LNCAP (cell line): Measurements from ENCODE around the gene BLMH.

Experiments
- TF ChIP-seq, protein P1 (sequence below): fragments of 450-650 bp; IDR thresholded peaks from 2 replicates; pipeline ENCODE4 v1.5.1; 2017; ENCODE audit warnings: mild to moderate bottlenecking

The BLMH gene

GRCh38 chr17:30291543-30292285 lies at the start of gene BLMH:
BLMH (minus strand) TSS chr17:30291944; CDS start chr17:30291819, 125 bp downstream.
- TF ChIP-seq, protein P1, sequence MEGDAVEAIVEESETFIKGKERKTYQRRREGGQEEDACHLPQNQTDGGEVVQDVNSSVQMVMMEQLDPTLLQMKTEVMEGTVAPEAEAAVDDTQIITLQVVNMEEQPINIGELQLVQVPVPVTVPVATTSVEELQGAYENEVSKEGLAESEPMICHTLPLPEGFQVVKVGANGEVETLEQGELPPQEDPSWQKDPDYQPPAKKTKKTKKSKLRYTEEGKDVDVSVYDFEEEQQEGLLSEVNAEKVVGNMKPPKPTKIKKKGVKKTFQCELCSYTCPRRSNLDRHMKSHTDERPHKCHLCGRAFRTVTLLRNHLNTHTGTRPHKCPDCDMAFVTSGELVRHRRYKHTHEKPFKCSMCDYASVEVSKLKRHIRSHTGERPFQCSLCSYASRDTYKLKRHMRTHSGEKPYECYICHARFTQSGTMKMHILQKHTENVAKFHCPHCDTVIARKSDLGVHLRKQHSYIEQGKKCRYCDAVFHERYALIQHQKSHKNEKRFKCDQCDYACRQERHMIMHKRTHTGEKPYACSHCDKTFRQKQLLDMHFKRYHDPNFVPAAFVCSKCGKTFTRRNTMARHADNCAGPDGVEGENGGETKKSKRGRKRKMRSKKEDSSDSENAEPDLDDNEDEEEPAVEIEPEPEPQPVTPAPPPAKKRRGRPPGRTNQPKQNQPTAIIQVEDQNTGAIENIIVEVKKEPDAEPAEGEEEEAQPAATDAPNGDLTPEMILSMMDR = no peak

DNA sequence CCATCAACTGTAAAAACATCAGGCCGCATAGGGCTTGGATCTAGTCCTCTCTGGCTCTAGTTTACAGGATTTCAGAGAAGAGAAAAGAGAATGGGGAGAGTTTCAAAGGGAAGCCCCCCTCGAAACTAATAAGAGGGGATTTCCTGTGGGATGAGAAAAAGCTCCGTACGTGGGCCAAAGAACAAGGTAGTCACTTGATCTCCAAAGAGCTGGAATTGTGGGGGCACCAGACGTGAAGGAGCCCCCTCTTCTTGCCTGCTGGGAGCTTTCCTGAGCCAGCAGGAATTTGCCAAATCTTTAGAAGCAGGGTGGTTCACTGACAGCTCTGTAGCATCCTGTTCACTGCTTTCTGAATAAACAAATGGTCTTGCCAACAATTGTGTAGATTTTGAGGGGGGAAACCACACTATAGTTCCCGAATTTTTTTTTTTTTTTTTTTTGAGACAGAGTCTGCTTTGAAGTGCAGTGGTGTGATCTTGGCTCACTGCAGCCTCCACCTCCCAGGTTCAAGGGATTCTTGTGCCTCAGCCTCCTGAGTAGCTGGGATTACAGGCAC lies 49.1 kb upstream of the BLMH start:
- TF ChIP-seq, protein P1 = no peak

DNA sequence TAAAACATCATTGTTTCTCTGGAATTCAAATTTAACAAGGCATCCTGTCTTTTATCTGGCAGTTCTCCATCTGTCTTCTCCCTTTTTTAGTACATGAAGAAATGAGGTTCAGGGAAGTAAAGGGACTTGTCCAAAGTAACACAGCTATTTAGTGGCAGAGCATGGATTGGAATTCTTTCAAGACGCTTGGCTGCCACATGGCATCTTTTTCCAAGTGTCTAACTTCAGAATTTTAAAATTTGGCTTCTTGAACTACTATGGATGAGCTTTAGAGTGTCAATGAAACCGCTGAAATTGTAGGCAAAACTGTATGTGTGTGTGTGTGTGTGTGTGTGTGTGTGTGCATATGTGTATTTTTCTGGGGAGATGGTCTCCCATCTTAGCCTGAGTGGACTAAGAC lies 47.3 kb upstream of the BLMH start:
- TF ChIP-seq, protein P1 = no peak

- TF ChIP-seq, protein P1 = no peak
These were observed 45.8 kb upstream of the BLMH start for GRCh38 chr17:30337393-30337999.

DNA sequence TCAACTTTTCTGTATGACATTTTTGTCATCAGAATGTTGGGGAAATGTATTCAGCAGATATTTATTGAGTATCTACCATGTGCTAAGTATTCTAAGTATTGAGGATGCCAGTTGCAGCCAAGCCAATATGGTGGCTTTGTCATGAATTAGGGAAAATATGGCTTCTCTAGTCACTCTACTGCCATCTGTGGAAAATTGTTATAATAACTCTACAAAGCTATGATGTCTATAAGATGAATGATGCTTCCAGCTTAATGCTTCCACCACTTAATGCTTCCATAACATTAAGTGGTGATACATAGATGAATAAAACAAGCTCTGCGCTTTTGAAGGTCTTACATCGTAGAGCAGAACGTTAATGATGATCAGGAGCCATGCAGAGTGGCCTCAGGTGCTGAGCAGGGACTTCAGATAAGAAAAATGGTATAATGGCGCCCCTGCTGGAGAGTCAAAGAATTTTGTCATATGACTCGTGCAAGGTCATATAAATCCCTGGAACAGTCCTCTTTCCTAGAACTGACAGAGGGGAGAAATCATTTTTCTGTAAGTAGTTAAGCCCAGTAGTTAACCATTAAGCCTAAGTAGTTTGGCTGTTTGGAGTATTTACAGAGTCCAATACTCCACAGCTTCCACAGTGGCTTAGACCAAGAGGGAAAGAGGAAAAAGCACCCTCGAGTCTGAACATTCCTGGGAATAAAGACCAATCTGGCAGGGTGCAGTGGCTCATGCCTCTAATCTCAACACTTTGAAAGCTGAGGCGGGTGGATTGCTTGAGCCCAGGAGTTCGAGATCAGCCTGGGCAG lies 44.8 kb upstream of the BLMH start:
- TF ChIP-seq, protein P1 = peak; percentile 89

- TF ChIP-seq, protein P1 = no peak
These were observed 42.7 kb upstream of the BLMH start for GRCh38 chr17:30334421-30334820.
